Head of caudate nucleus (tissue), 42 donors: ENCODE measurements around the gene KRT24.

Experiments used
- DNase-seq, 42 donors: peaks; one replicate each; pipeline versions ENCODE4 v3.0.0 to v3.0.0-alpha.2; 2020 to 2021; ENCODE audit warnings: mixed read lengths in 7 of 42
- intact Hi-C: fragments of 100-400 bp; cut with DNase I; formaldehyde crosslinking; loops from one replicate; pipeline ENCODE4 v1.15.0; 2022

The KRT24 gene

GRCh38 chr17:40696651-40697072 lies 6.9 kb downstream of the KRT24 start:
- DNase-seq = no peak

GRCh38 chr17:40695874-40696472 lies 7.6 kb downstream of the KRT24 start:
- intact Hi-C loops = no loop called here
- no peak for DNase-seq

More at GRCh38 chr17:40696651-40697072, 6.9 kb downstream of the KRT24 start:
- intact Hi-C loops = no loop called here

GRCh38 chr17:40694584-40694983 lies 9.0 kb downstream of the KRT24 start:
- no peak for DNase-seq
- intact Hi-C loops = no loop called here

- intact Hi-C loops = no loop called here
- no peak for DNase-seq
These were observed 16.4 kb downstream of the KRT24 start for GRCh38 chr17:40687106-40687505.

- intact Hi-C loops = no loop called here
- DNase-seq = peak in 9 of 42 donors; percentile 6 to 68 (median 27)
These were observed 17.4 kb downstream of the KRT24 start for GRCh38 chr17:40686192-40686591.

- intact Hi-C loops = no loop called here
- DNase-seq = no peak
These were observed 22.6 kb downstream of the KRT24 start for GRCh38 chr17:40680998-40681397.

- intact Hi-C loops = no loop called here
- DNase-seq = no peak
These were observed 24.0 kb downstream of the KRT24 start for GRCh38 chr17:40679523-40679907.

- DNase-seq = no peak
- intact Hi-C loops = no loop called here
These were observed 24.5 kb downstream of the KRT24 start for GRCh38 chr17:40678902-40679522.

GRCh38 chr17:40675905-40676304 lies 27.6 kb downstream of the KRT24 start:
- no peak for DNase-seq
- intact Hi-C loops = no loop called here

- intact Hi-C loops = no loop called here
- DNase-seq = no peak
These were observed 30.9 kb downstream of the KRT24 start for GRCh38 chr17:40672654-40673053.

GRCh38 chr17:40671282-40671681 lies 32.3 kb downstream of the KRT24 start:
- intact Hi-C loops = no loop called here
- no peak for DNase-seq

GRCh38 chr17:40666331-40666730 lies 37.2 kb downstream of the KRT24 start:
- intact Hi-C loops = no loop called here
- no peak for DNase-seq

- intact Hi-C loops = no loop called here
- DNase-seq = peak in 38 of 42 donors; percentile 14 to 78 (median 44)
These were observed 38.8 kb downstream of the KRT24 start, which contains the start of gene KRT222 for GRCh38 chr17:40664582-40665333. KRT222 (minus strand) TSS chr17:40665177; CDS start chr17:40665099, 78 bp downstream.

- intact Hi-C loops = no loop called here
- no peak for DNase-seq
These were observed 40.3 kb downstream of the KRT24 start for GRCh38 chr17:40663252-40663651.

GRCh38 chr17:40659911-40660310 lies 43.6 kb downstream of the KRT24 start:
- DNase-seq = no peak
- intact Hi-C loops = no loop called here

- no peak for DNase-seq
- intact Hi-C loops = no loop called here
These were observed 45.2 kb downstream of the KRT24 start for GRCh38 chr17:40658396-40658795.

GRCh38 chr17:40651939-40652338 lies 51.6 kb downstream of the KRT24 start:
- intact Hi-C loops = no loop called here
- no peak for DNase-seq

- peak in 8 of 42 donors; percentile 7 to 64 (median 32) for DNase-seq
- intact Hi-C loops = no loop called here
These were observed 55.1 kb downstream of the KRT24 start for GRCh38 chr17:40648384-40648968.
